ENCODE measurements around the gene SPAG9.
"Not testable (repeated sequence)": the region's sequence is repeated elsewhere in the genome, so short reads cannot be mapped to it uniquely, and the experiment has no call there.

The SPAG9 gene

DNA sequence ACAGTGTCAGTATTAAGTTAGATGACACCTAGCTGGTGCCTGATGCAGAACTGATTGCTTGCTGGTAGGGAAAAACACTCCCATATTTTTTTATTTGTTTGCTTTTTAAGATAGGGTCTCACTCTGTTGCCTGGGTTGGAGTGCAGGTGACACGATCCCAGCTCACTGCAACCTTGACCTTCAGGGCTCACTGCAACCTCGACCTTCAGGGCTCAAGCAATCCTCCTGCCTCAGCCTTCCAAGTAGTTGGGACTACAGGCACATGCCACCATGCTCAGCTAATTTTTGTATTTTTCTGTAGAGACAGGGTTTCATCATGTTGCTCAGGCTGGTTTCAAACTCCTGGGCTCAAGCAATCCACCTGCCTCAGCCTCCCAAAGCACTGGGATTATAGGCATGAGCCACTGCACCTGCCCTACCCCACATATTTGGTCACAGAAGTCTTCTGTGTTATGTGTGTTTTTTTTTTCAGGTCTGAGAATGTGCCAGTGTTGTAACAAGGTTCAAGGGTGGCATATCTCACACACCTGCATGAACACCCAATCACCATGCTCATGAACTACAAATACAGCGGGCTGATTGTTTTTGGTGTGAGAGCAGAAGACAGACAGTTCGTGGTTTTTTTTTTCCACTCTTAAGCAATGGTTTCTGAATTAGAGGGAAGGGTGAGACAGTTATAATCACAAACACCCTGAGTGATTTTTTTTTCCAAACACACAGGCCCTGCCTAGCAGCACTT, 22.8 kb downstream of the SPAG9 start:
- TF ChIP-seq, protein P1, sequence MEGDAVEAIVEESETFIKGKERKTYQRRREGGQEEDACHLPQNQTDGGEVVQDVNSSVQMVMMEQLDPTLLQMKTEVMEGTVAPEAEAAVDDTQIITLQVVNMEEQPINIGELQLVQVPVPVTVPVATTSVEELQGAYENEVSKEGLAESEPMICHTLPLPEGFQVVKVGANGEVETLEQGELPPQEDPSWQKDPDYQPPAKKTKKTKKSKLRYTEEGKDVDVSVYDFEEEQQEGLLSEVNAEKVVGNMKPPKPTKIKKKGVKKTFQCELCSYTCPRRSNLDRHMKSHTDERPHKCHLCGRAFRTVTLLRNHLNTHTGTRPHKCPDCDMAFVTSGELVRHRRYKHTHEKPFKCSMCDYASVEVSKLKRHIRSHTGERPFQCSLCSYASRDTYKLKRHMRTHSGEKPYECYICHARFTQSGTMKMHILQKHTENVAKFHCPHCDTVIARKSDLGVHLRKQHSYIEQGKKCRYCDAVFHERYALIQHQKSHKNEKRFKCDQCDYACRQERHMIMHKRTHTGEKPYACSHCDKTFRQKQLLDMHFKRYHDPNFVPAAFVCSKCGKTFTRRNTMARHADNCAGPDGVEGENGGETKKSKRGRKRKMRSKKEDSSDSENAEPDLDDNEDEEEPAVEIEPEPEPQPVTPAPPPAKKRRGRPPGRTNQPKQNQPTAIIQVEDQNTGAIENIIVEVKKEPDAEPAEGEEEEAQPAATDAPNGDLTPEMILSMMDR (IDR thresholded peaks at IDR 0.05; ENCODE audit: borderline replicate concordance, insufficient read depth, low read depth, low read length), result no peak
- no peak overlapping the region for H3K4me3 ChIP-seq (ENCODE audit: low read depth, low read length)

- TF ChIP-seq, protein P1 (IDR thresholded peaks at IDR 0.05; ENCODE audit: borderline replicate concordance, insufficient read depth, low read depth, low read length), result no peak
- no peak overlapping the region for H3K4me3 ChIP-seq (ENCODE audit: low read depth, low read length)
Measured at GRCh38 chr17:51091635-51092034, 29.0 kb downstream of the SPAG9 start.

GRCh38 chr17:51088868-51089267, 31.8 kb downstream of the SPAG9 start:
- H3K4me3 ChIP-seq (ENCODE audit: low read depth, low read length), result not testable (repeated sequence)

GRCh38 chr17:51088287-51088686, 32.4 kb downstream of the SPAG9 start:
- TF ChIP-seq, protein P1 (IDR thresholded peaks at IDR 0.05; ENCODE audit: borderline replicate concordance, insufficient read depth, low read depth, low read length), result no peak
- H3K4me3 ChIP-seq (ENCODE audit: low read depth, low read length), result no peak overlapping the region

GRCh38 chr17:51087072-51087757, 33.5 kb downstream of the SPAG9 start:
- H3K4me3 ChIP-seq (ENCODE audit: low read depth, low read length), result no peak overlapping the region
- TF ChIP-seq, protein P1 (IDR thresholded peaks at IDR 0.05; ENCODE audit: borderline replicate concordance, insufficient read depth, low read depth, low read length), result no peak

- TF ChIP-seq, protein P1 (IDR thresholded peaks at IDR 0.05; ENCODE audit: borderline replicate concordance, insufficient read depth, low read depth, low read length), result no peak
- no peak overlapping the region for H3K4me3 ChIP-seq (ENCODE audit: low read depth, low read length)
Measured at GRCh38 chr17:51085150-51085805, 35.4 kb downstream of the SPAG9 start.

GRCh38 chr17:51083981-51084380, 36.7 kb downstream of the SPAG9 start:
- TF ChIP-seq, protein P1 (IDR thresholded peaks at IDR 0.05; ENCODE audit: borderline replicate concordance, insufficient read depth, low read depth, low read length), result no peak
- H3K4me3 ChIP-seq (ENCODE audit: low read depth, low read length), result no peak overlapping the region

GRCh38 chr17:51083364-51083763, 37.3 kb downstream of the SPAG9 start:
- H3K4me3 ChIP-seq (ENCODE audit: low read depth, low read length), result not testable (repeated sequence)

Data from GM12875 (cell line).